ENCODE results near the gene ELMO1. TPM values are rescaled to one million over a fixed set of nuclear protein-coding genes. Genes with fewer than 3 reads are reported as not detected.

Gene ELMO1
- total RNA-seq, 1 donor from 2014 or later: 132 TPM

DNA sequence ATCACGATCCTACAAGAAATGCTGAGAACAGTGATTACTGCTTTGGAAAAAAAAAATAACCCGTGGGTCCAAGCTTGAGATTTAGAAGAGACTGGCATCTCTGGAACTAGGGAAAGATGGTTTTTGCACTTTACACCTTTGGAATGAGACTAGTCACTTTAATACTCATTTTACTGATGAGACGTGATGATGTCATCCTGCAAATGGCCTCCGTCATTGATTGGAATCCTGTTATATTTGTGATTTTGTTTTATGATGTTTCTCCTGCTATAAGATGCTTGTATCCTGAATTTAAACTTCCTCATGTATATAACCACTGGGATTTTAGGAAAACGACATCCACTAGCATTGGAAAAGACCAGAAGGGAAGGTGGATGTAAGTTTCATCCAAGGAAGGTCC, 363.1 kb downstream of the ELMO1 start:
- H3K9me3 Mint-ChIP-seq: no peaks in the 10 kb centered on the region
- peaks cover 62% of the 10 kb centered on the region for H3K36me3 Mint-ChIP-seq (ENCODE audit: low read depth)
- H3K27me3 Mint-ChIP-seq: no peaks in the 10 kb centered on the region
- H3K4me3 Mint-ChIP-seq: no peak overlapping the region
- TF ChIP-seq, protein P1, sequence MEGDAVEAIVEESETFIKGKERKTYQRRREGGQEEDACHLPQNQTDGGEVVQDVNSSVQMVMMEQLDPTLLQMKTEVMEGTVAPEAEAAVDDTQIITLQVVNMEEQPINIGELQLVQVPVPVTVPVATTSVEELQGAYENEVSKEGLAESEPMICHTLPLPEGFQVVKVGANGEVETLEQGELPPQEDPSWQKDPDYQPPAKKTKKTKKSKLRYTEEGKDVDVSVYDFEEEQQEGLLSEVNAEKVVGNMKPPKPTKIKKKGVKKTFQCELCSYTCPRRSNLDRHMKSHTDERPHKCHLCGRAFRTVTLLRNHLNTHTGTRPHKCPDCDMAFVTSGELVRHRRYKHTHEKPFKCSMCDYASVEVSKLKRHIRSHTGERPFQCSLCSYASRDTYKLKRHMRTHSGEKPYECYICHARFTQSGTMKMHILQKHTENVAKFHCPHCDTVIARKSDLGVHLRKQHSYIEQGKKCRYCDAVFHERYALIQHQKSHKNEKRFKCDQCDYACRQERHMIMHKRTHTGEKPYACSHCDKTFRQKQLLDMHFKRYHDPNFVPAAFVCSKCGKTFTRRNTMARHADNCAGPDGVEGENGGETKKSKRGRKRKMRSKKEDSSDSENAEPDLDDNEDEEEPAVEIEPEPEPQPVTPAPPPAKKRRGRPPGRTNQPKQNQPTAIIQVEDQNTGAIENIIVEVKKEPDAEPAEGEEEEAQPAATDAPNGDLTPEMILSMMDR (IDR thresholded peaks at IDR 0.05): no peak
- ATAC-seq (ENCODE audit: low read depth) (no peak), DNase-seq (no peak)
- ChIA-PET CTCF (no interaction called here), POLR2A (no interaction called here)
- peaks cover 9% of the 10 kb centered on the region for H3K4me1 Mint-ChIP-seq
- intact Hi-C loops (cut with micrococcal nuclease): no loop called here
- H3K27ac Mint-ChIP-seq: no peak overlapping the region

DNA sequence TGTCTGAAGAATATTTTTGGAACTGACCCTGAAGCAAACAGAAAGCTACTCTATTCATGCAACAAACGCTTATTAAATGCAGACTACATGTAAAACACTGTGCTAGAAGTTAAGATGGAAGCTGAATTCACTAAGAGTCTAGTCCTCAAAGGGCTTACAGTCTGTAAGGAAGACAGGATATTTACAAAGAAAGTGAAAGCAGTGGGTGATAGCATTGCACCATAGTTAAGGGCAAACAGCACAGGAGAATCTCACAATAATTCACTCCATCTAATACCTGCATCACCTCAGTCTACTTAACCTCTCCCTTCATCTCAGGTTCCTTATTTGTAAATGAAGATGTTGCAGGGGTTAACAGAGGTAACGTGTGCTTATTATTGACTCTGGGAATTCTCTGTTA, 364.4 kb downstream of the ELMO1 start:
- H3K4me1 Mint-ChIP-seq: peaks cover 9% of the 10 kb centered on the region
- no peak for DNase-seq
- ChIA-PET POLR2A (no interaction called here), CTCF (no interaction called here)
- no peaks in the 10 kb centered on the region for H3K9me3 Mint-ChIP-seq
- no peak overlapping the region for H3K4me3 Mint-ChIP-seq
- TF ChIP-seq, protein P1 (IDR thresholded peaks at IDR 0.05): no peak
- H3K36me3 Mint-ChIP-seq (ENCODE audit: low read depth): peaks cover 59% of the 10 kb centered on the region
- intact Hi-C loops (cut with micrococcal nuclease): no loop called here
- ATAC-seq (ENCODE audit: low read depth): no peak
- H3K27ac Mint-ChIP-seq: no peak overlapping the region
- no peaks in the 10 kb centered on the region for H3K27me3 Mint-ChIP-seq

DNA sequence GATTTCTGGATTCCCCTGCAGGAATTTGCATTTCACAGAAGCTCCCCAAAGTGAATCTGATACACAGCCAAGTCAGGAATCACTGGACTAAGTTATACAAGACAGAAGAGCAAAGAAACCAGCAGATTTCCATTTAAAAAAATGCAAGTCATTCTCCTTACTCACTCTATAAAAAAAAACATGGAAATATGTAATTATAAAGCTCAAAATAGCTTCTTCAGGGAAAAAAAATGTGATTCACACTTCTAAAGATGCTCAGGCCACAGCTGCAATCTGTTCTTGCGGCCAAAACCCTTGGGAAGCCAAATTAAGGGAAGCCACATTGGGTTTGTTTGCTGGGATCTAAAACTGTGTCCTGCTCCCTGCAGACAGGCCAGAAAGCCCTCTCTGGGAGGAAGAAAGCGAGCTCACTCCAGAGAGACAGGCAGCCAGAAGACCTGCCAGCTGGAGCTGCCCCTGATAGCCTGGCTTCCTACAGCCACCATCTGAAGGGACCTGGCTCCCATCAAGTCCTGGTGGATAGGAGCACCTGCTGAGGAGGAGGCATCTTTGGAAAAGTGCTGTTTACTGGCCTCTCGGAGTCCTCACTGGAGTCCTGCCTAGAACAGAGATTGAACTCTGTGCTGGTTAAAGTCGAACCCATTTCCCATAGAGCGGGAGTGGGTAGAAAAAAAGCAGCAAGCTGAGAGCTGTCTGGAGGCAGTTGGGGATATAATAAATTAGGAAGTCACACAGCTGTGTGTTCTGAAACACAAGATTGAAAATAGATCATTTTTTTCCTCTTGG, 365.2 kb downstream of the ELMO1 start:
- ChIA-PET CTCF (interaction anchor here (0.6 kb wide), 1 partner anchor 100 kb away, joined by 4 read pairs; no protein-coding TSS in a partner anchor), POLR2A (no interaction called here)
- no peak overlapping the region for H3K27ac Mint-ChIP-seq
- peaks cover 59% of the 10 kb centered on the region for H3K36me3 Mint-ChIP-seq (ENCODE audit: low read depth)
- H3K9me3 Mint-ChIP-seq: no peaks in the 10 kb centered on the region
- TF ChIP-seq, protein P1 (IDR thresholded peaks at IDR 0.05): no peak
- DNase-seq: no peak
- H3K27me3 Mint-ChIP-seq: no peaks in the 10 kb centered on the region
- intact Hi-C loops (cut with micrococcal nuclease): no loop called here
- H3K4me3 Mint-ChIP-seq: no peak overlapping the region
- peaks cover 9% of the 10 kb centered on the region for H3K4me1 Mint-ChIP-seq
- ATAC-seq (ENCODE audit: low read depth): no peak

DNA sequence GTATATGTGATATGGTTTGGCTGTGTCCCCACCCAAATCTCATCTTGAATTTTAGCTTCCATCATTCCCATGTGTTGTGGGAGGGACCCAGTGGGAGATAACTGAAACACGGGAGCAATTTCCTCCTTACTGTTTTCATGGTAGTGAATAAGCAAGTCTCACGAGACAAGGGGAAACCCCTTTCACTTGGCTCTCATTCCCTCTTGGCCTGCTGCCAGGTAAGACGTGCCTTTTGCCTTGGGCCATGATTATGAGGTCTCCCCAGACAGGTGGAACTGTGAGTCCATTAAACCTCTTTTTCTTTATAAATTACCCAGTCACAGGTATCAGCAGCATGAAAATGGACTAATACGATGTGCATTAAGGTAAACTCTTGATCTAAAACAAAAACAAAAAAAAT, 367.2 kb downstream of the ELMO1 start:
- Mint-ChIP-seq H3K9me3 (no peaks in the 10 kb centered on the region), H3K27ac (peak overlapping the region; percentile 22), H3K4me1 (peaks cover 9% of the 10 kb centered on the region), H3K4me3 (no peak overlapping the region), H3K36me3 (ENCODE audit: low read depth) (peaks cover 56% of the 10 kb centered on the region), H3K27me3 (no peaks in the 10 kb centered on the region)
- TF ChIP-seq, protein P1 (IDR thresholded peaks at IDR 0.05): no peak
- intact Hi-C loops (cut with micrococcal nuclease): no loop called here
- CTCF ChIA-PET: no interaction called here
- POLR2A ChIA-PET: no interaction called here
- DNase-seq (no peak), ATAC-seq (ENCODE audit: low read depth) (no peak)

DNA sequence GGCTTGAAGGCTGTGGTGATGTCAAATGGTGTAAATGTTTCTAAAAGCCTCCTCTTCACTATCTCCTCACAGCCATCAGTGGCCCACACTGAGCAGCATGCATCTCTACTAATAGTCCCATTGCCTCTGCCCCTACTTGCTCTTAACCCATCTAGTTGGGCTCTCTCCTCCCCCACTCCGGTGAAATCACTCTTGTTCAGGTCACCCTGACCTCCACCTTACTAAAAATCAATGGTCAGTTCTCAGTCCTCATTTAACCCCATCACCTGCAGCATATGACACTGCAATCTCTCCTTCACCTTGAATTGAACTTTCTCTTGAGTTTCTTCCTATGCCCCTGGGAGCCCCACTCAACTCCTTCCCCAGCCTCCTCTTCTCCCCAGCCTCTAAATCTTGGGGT, 369.2 kb downstream of the ELMO1 start:
- intact Hi-C loops (cut with micrococcal nuclease): no loop called here
- H3K36me3 Mint-ChIP-seq (ENCODE audit: low read depth): peaks cover 56% of the 10 kb centered on the region
- peaks cover 9% of the 10 kb centered on the region for H3K4me1 Mint-ChIP-seq
- H3K27me3 Mint-ChIP-seq: no peaks in the 10 kb centered on the region
- H3K9me3 Mint-ChIP-seq: no peaks in the 10 kb centered on the region
- ATAC-seq (ENCODE audit: low read depth) (no peak), DNase-seq (no peak)
- CTCF ChIA-PET: no interaction called here
- POLR2A ChIA-PET: no interaction called here
- no peak overlapping the region for H3K27ac Mint-ChIP-seq
- TF ChIP-seq, protein P1 (IDR thresholded peaks at IDR 0.05): no peak
- H3K4me3 Mint-ChIP-seq: no peak overlapping the region

Measured in activated B cell treated with CpG ODN at 0.5 μM for 24 hours (primary cell).